ENCODE data around the gene STK16.

The STK16 gene

GRCh38 chr2:219289537-219290361 is 44.5 kb downstream of the STK16 start:
- no peak for DNase-seq

- DNase-seq: no peak
These were observed 45.3 kb downstream of the STK16 start for GRCh38 chr2:219290381-219291171.

GRCh38 chr2:219291394-219291793 is 46.1 kb downstream of the STK16 start:
- no peak for DNase-seq

GRCh38 chr2:219291910-219292490 is 46.7 kb downstream of the STK16 start:
- no peak for DNase-seq

- DNase-seq: no peak
These were observed 47.3 kb downstream of the STK16 start for GRCh38 chr2:219292616-219293015.

GRCh38 chr2:219293736-219294231 is 48.5 kb downstream of the STK16 start:
- no peak for DNase-seq

GRCh38 chr2:219294356-219295351 is 49.4 kb downstream of the STK16 start:
- DNase-seq: peak; percentile 82

- DNase-seq: no peak
These were observed 50.9 kb downstream of the STK16 start for GRCh38 chr2:219296142-219296541.

GRCh38 chr2:219296631-219297391 is 51.5 kb downstream of the STK16 start:
- no peak for DNase-seq

GRCh38 chr2:219297766-219298456 is 52.6 kb downstream of the STK16 start:
- no peak for DNase-seq

- DNase-seq: peak; percentile 51
These were observed 53.6 kb downstream of the STK16 start for GRCh38 chr2:219298759-219299371.

GRCh38 chr2:219299372-219299760 is 54.1 kb downstream of the STK16 start:
- DNase-seq: no peak
